Neural cell (in vitro differentiated cells): Measurements from ENCODE around the gene ZBTB7A. TPM values are rescaled to one million over a fixed set of nuclear protein-coding genes. Genes with fewer than 3 reads are reported as not detected.
A peak's percentile ranks its signal among the peaks of the same experiment; 100 is the strongest.

Experiments used
- H2AFZ ChIP-seq: fragments of 200-600, 300-800 bp; sonication (generic), shearing (Covaris generic); 2 replicates; pipeline ENCODE4 v1.6.0; 2014; ENCODE audit warnings: low read depth, mild to moderate bottlenecking, antibody characterized with exemption, low read length, moderate library complexity
- H3F3A ChIP-seq: fragments of 200-600 bp; shearing (Covaris generic); 2 replicates; pipeline ENCODE4 v1.6.1; 2016; ENCODE audit warnings: mild to moderate bottlenecking, moderate library complexity, mixed read lengths, antibody characterized with exemption, low read length; ENCODE audit not compliant: insufficient read depth, poor library complexity, severe bottlenecking
- H3K27ac ChIP-seq: fragments of 200-600, 300-800 bp; sonication (generic), shearing (Covaris generic); 2 replicates; pipeline ENCODE4 v1.5.1; 2014; ENCODE audit warnings: mild to moderate bottlenecking, low read length, moderate library complexity
- H3K27me3 ChIP-seq: fragments of 300-800, 200-600 bp; sonication (generic), shearing (Covaris generic); 2 replicates; pipeline ENCODE4 v1.6.0; 2014; ENCODE audit warnings: mild to moderate bottlenecking, low read depth, low read length, moderate library complexity; ENCODE audit not compliant: insufficient read depth
- H3K36me3 ChIP-seq: fragments of 300-800, 200-600 bp; sonication (generic), shearing (Covaris generic); 2 replicates; pipeline ENCODE4 v1.5.1; 2014; ENCODE audit warnings: mild to moderate bottlenecking, antibody characterized with exemption, low read length, moderate library complexity; ENCODE audit not compliant: insufficient read depth
- H3K4me2 ChIP-seq: fragments of 300-800, 200-600 bp; sonication (generic), shearing (Covaris generic); 2 replicates; pipeline ENCODE4 v1.6.0; 2014; ENCODE audit warnings: mild to moderate bottlenecking, low read length
- H3K4me3 ChIP-seq: fragments of 300-800, 200-600 bp; sonication (generic), shearing (Covaris generic); 2 replicates; pipeline ENCODE4 v1.5.1; 2014; ENCODE audit warnings: mild to moderate bottlenecking, low read length, moderate library complexity
- H3K79me2 ChIP-seq: fragments of 200-600 bp; shearing (Covaris generic); replicated peaks from 2 replicates; pipeline ENCODE4 v1.6.0; 2014; ENCODE audit warnings: mild to moderate bottlenecking, low read length, moderate library complexity; ENCODE audit not compliant: insufficient read depth
- H3K9ac ChIP-seq: fragments of 300-800, 200-600 bp; sonication (generic), shearing (Covaris generic); 2 replicates; pipeline ENCODE4 v1.6.1; 2016; ENCODE audit warnings: mild to moderate bottlenecking, low read length, mixed read lengths
- H3K9me2 ChIP-seq: fragments of 200-600 bp; shearing (Covaris generic); 2 replicates; pipeline ENCODE4 v1.6.1; 2016; ENCODE audit warnings: mild to moderate bottlenecking, low read length, mixed read lengths; ENCODE audit not compliant: insufficient read depth
- H3K9me3 ChIP-seq: fragments of 200-600, 300-800 bp; sonication (generic), shearing (Covaris generic); 2 replicates; pipeline ENCODE4 v1.6.1; 2016; ENCODE audit warnings: mild to moderate bottlenecking, mixed run types, low read length, moderate library complexity, mixed read lengths
- H4K20me1 ChIP-seq: fragments of 200-600 bp; shearing (Covaris generic); 2 replicates; pipeline ENCODE4 v1.6.1; 2016; ENCODE audit warnings: mild to moderate bottlenecking, mixed run types; ENCODE audit not compliant: insufficient read depth
- CTCF ChIP-seq: fragments of 450-650 bp; IDR thresholded peaks from 2 replicates; pipeline ENCODE4 v1.5.1; 2014; ENCODE audit warnings: antibody characterized with exemption, mild to moderate bottlenecking, moderate library complexity; ENCODE audit not compliant: poor library complexity, severe bottlenecking
- EP300 ChIP-seq: fragments of 450-650 bp; conservative IDR thresholded peaks from 2 replicates; pipeline ENCODE4 v1.6.1; 2014; ENCODE audit warnings: antibody characterized with exemption, mild to moderate bottlenecking, moderate library complexity; ENCODE audit not compliant: poor library complexity, severe bottlenecking
- EZH2 ChIP-seq: fragments of 200-600, 300-800 bp; shearing (Covaris generic), sonication (generic); IDR thresholded peaks from 2 replicates; pipeline ENCODE4 v1.6.1; 2014; ENCODE audit warnings: antibody characterized with exemption, low read length, borderline replicate concordance, mild to moderate bottlenecking; ENCODE audit not compliant: insufficient read depth, poor library complexity, severe bottlenecking
- MXI1 ChIP-seq: fragments of 450-650 bp; conservative IDR thresholded peaks from 2 replicates; pipeline ENCODE4 v1.6.1; 2014; ENCODE audit warnings: antibody characterized with exemption, mild to moderate bottlenecking; ENCODE audit not compliant: poor library complexity, severe bottlenecking
- POLR2AphosphoS5 ChIP-seq: IDR thresholded peaks from 2 replicates; pipeline ENCODE4 v1.6.1; 2012
- RAD21 ChIP-seq: fragments of 450-650 bp; conservative IDR thresholded peaks from 2 replicates; pipeline ENCODE4 v1.6.1; 2014; ENCODE audit warnings: antibody characterized with exemption, mild to moderate bottlenecking, moderate library complexity
- REST ChIP-seq: IDR thresholded peaks from 2 replicates; pipeline ENCODE4 v1.6.1; 2012; ENCODE audit warnings: borderline replicate concordance
- SMC3 ChIP-seq: fragments of 450-650 bp; conservative IDR thresholded peaks from 2 replicates; pipeline ENCODE4 v1.6.1; 2014; ENCODE audit warnings: antibody characterized with exemption, mild to moderate bottlenecking, moderate library complexity; ENCODE audit not compliant: poor library complexity
- TAF1 ChIP-seq: IDR thresholded peaks from 2 replicates; pipeline ENCODE4 v1.6.1; 2012; ENCODE audit warnings: low read depth
- polyA plus RNA-seq: library from polyadenylated mRNA; depleted of rRNA; stranded (reverse); fragments of >200 nt; gene quantifications from 2 replicates; pipeline ENCODE4 v1.2.3, GENCODE V29; 2014

Gene ZBTB7A
- polyA plus RNA-seq, 1 donor from 2014 or later = 1.7 TPM

- peak overlapping the region; percentile 85 for H3K4me3 ChIP-seq
- no peaks in the 10 kb centered on the region for H3F3A ChIP-seq
- H3K36me3 ChIP-seq = no peaks in the 10 kb centered on the region
- no peak for TF ChIP-seq REST
- no peak for TF ChIP-seq EZH2
- TF ChIP-seq TAF1 = no peak
- no peak for TF ChIP-seq CTCF
- no peak for TF ChIP-seq MXI1
- no peak for TF ChIP-seq EP300
- no peak for TF ChIP-seq SMC3
- no peak for TF ChIP-seq POLR2AphosphoS5
- no peak for TF ChIP-seq RAD21
- peaks cover 3% of the 10 kb centered on the region for H3K79me2 ChIP-seq
- no peak overlapping the region for H3K4me2 ChIP-seq
- H3K9ac ChIP-seq = peak overlapping the region; percentile 51
- peaks cover 22% of the 10 kb centered on the region for H3K27me3 ChIP-seq
- no peak overlapping the region for H2AFZ ChIP-seq
- peaks cover 5% of the 10 kb centered on the region for H4K20me1 ChIP-seq
- H3K9me3 ChIP-seq = no peaks in the 10 kb centered on the region
- H3K27ac ChIP-seq = no peak overlapping the region
- no peaks in the 10 kb centered on the region for H3K9me2 ChIP-seq
Measured at GRCh38 chr19:4065430-4066175, 1.1 kb downstream of the ZBTB7A start.

GRCh38 chr19:4064496-4065260 lies 2.0 kb downstream of the ZBTB7A start:
- Histone ChIP-seq H3K27ac (no peak overlapping the region), H3K27me3 (peaks cover 22% of the 10 kb centered on the region), H2AFZ (no peak overlapping the region), H3K9me3 (no peaks in the 10 kb centered on the region), H3K4me2 (peak overlapping the region; percentile 63), H4K20me1 (peaks cover 5% of the 10 kb centered on the region), H3K4me3 (peak overlapping the region; percentile 74), H3K79me2 (peaks cover 3% of the 10 kb centered on the region), H3K9me2 (no peaks in the 10 kb centered on the region), H3K9ac (peak overlapping the region; percentile 67), H3K36me3 (no peaks in the 10 kb centered on the region), H3F3A (no peaks in the 10 kb centered on the region)
- no peak for TF ChIP-seq EP300
- TF ChIP-seq MXI1 = peak; percentile 68
